ENCODE measurements around the gene CT47C1.

Gene CT47C1

GRCh38 chrX:119121341-119121740, 48.5 kb downstream of the CT47C1 start:
- Histone ChIP-seq H3K36me3 (ENCODE audit: insufficient read depth, low read length) (no peaks in the 10 kb centered on the region), H4K20me1 (ENCODE audit: insufficient read depth, low read length) (no peaks in the 10 kb centered on the region), H3K27ac (ENCODE audit: low read length) (no peak overlapping the region), H3K9me3 (ENCODE audit: insufficient read depth, low read length, severe bottlenecking) (no peaks in the 10 kb centered on the region), H3K27me3 (ENCODE audit: insufficient read depth, low read length, poor library complexity) (no peaks in the 10 kb centered on the region), H3K4me3 (ENCODE audit: low read depth in 1 of 2, low read length in 2 of 2) (no peak overlapping the region), H3K4me1 (ENCODE audit: insufficient read depth, low read length) (no peaks in the 10 kb centered on the region), H3K4me2 (ENCODE audit: insufficient read depth, low read length) (no peak overlapping the region), H3K79me2 (ENCODE audit: insufficient read depth, low read length) (no peaks in the 10 kb centered on the region), H2AFZ (ENCODE audit: low read depth, low read length) (no peak overlapping the region), H3K9ac (ENCODE audit: low read depth, low read length) (no peak overlapping the region)
- no peak for DNase-seq
- TF ChIP-seq CTCF (IDR thresholded peaks at IDR 0.05; ENCODE audit: borderline replicate concordance, extremely low read depth, low read length, poor library complexity, severe bottlenecking) (no peak), EZH2 (IDR thresholded peaks at IDR 0.05; ENCODE audit: borderline replicate concordance, low read depth, low read length, severe bottlenecking) (no peak)
- no peak for ATAC-seq (ENCODE audit: insufficient read depth, low read depth)

Data from DND-41 (cell line).